Measurements from ENCODE around the gene TMED9.

- TF ChIP-seq EZH2 (IDR thresholded peaks at IDR 0.05; ENCODE audit: insufficient read depth, low read length) (no peak), CTCF (IDR thresholded peaks at IDR 0.05; ENCODE audit: insufficient read depth, low read depth, low read length) (no peak)
Observed at GRCh38 chr5:177610131-177610769, 18.2 kb downstream of the TMED9 start.

All from astrocyte (in vitro differentiated cells and primary cell).